Caco-2 (cell line): ENCODE results near the gene HIC2. TPM values are rescaled to one million over a fixed set of nuclear protein-coding genes. Genes with fewer than 3 reads are reported as not detected.
"Not testable (repeated sequence)": the region's sequence is repeated elsewhere in the genome, so short reads cannot be mapped to it uniquely, and the experiment has no call there.

Experiments
- BruUV-seq: library from RNA; stranded (reverse); fragments of 400-500 nt; replicated peaks from 2 replicates; lab custom pipeline; 2021; lab: Mats Ljungman, UMichigan
- CTCF ChIA-PET: fragments of 300-600 bp; sonication (Branson Sonifier 250); formaldehyde crosslinking; loops from one replicate; lab custom pipeline; 2022; ENCODE audit warnings: antibody characterized with exemption; lab: Charles Lee
- POLR2A ChIA-PET: fragments of 300-600 bp; sonication (Branson Sonifier 250); formaldehyde crosslinking; loops from one replicate; lab custom pipeline; 2022; ENCODE audit warnings: antibody characterized with exemption; lab: Charles Lee
- DNase-seq, 2 experiments: peaks; one replicate each; pipeline versions ENCODE4 v3.0.0 to v3.0.0-alpha.2; 2020 to 2022
- H3K27me3 ChIP-seq: replicated peaks from 2 replicates; pipeline ENCODE4 v1.6.0; 2011; ENCODE audit warnings: low read length; ENCODE audit not compliant: control insufficient read depth, insufficient read depth
- H3K36me3 ChIP-seq: 2 replicates; pipeline ENCODE4 v1.5.1; 2011; ENCODE audit warnings: low read length; ENCODE audit not compliant: control insufficient read depth, insufficient read depth
- H3K4me1 ChIP-seq: fragments of 250-450 bp; sonication (Bioruptor Pico); 2 replicates; pipeline ENCODE4 v1.5.1; 2020; ENCODE audit warnings: mild to moderate bottlenecking
- H3K4me3 ChIP-seq: 2 replicates; pipeline ENCODE4 v1.5.1; 2011; ENCODE audit warnings: low read depth, mild to moderate bottlenecking, control low read depth, low read length
- H3K9me3 ChIP-seq: fragments of 250-450 bp; sonication (Bioruptor Pico); 2 replicates; pipeline ENCODE4 v1.5.1; 2020; ENCODE audit warnings: mild to moderate bottlenecking, moderate library complexity
- H3K27ac Mint-ChIP-seq: one replicate; pipeline ENCODE4 v1.8.0; 2022; ENCODE audit warnings: mixed read lengths; ENCODE audit not compliant: unreplicated experiment
- H3K27me3 Mint-ChIP-seq: one replicate; pipeline ENCODE4 v1.8.0; 2022; ENCODE audit warnings: mixed read lengths; ENCODE audit not compliant: insufficient read depth, unreplicated experiment
- H3K36me3 Mint-ChIP-seq: one replicate; pipeline ENCODE4 v1.8.0; 2022; ENCODE audit warnings: mild to moderate bottlenecking, mixed read lengths; ENCODE audit not compliant: insufficient read depth, unreplicated experiment
- H3K4me1 Mint-ChIP-seq: one replicate; pipeline ENCODE4 v1.8.0; 2022; ENCODE audit warnings: low read depth, mixed read lengths; ENCODE audit not compliant: unreplicated experiment
- H3K4me3 Mint-ChIP-seq: one replicate; pipeline ENCODE4 v1.8.0; 2022; ENCODE audit warnings: mild to moderate bottlenecking, moderate library complexity, mixed read lengths; ENCODE audit not compliant: unreplicated experiment
- H3K9me3 Mint-ChIP-seq: one replicate; pipeline ENCODE4 v1.8.0; 2022; ENCODE audit warnings: mixed read lengths; ENCODE audit not compliant: unreplicated experiment
- intact Hi-C: fragments of 100-400 bp; cut with micrococcal nuclease; formaldehyde crosslinking; loops from one replicate; pipeline ENCODE4 v1.10.0; 2022; ENCODE audit not compliant: unreplicated experiment
- total RNA-seq: library from RNA; stranded (reverse); gene quantifications from 2 replicates; pipeline ENCODE4 v1.2.3, GENCODE V29; 2022

Gene HIC2
- total RNA-seq, 1 experiment from 2014 or later: 48.4 TPM

DNA sequence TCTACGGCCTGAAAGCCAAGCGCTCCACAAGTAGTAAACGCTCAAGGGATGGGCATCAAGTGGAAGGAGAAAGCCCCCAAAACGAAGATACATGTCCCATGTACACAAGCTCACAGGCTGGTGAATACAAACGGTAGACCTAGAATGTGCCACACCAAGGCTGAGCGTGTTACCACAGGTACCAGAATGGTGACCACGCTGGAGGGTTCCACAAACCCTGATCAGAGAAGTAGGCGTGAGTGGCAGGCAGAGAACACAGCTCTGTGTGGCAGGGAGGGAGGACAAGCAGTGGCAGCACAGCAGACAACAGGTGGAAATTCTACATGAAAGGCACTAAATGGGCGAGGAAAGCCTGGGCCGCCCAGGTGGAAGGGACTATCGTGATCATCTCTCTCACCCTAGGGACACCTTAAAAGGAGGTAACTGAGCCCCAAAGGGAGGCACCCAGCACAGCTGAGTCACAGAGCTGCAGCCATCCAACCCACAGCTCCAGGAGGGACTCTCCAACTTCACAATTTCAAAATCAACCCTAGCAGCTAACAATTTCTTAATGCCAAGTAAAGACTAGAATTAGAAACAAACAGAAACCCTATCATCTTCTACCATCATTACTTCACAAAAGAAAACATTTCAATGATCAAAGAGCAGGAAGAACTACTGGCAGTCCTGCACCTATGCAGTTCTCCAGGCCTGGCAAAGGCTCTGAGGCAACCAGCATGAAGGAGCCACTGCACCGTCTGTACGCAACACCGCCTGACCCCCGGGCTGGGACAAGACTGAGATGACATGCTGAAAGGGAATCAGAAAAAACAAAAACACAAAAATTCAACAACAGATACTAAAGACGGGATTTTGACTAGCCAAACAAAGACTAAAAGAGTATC lies 82.7 kb downstream of the HIC2 start:
- H3K36me3 Mint-ChIP-seq, DNase-seq, H3K4me3 ChIP-seq, intact Hi-C loops, POLR2A ChIA-PET, H3K9me3 Mint-ChIP-seq, H3K9me3 ChIP-seq, H3K27me3 Mint-ChIP-seq, H3K4me1 ChIP-seq, H3K4me1 Mint-ChIP-seq, CTCF ChIA-PET, H3K27ac Mint-ChIP-seq, H3K36me3 ChIP-seq, H3K4me3 Mint-ChIP-seq, H3K27me3 ChIP-seq: not testable (repeated sequence)
- TSS peak; percentile 39 for BruUV-seq

Other genes starting within 250 kb of the HIC2 start
- gene RIMBP3B, start 33.6 kb upstream of the HIC2 start, total RNA-seq: not detected in 2 replicates
- 7.5 and 8.5 TPM in 2 replicates for gene TMEM191C, start 50.0 kb downstream of the HIC2 start, total RNA-seq
- gene RIMBP3C, start 134.1 kb downstream of the HIC2 start, total RNA-seq: 0.12 and 0.39 TPM in 2 replicates
- gene UBE2L3, start 150.3 kb downstream of the HIC2 start, total RNA-seq: 63.4 and 66.7 TPM in 2 replicates
- gene YDJC, start 212.7 kb downstream of the HIC2 start, total RNA-seq: 55.9 and 60.0 TPM in 2 replicates
- gene CCDC116, start 215.4 kb downstream of the HIC2 start, total RNA-seq: not detected in 2 replicates
- 48.5 and 49.6 TPM in 2 replicates for gene SDF2L1, start 224.9 kb downstream of the HIC2 start, total RNA-seq
- gene PPIL2, start 248.6 kb downstream of the HIC2 start, total RNA-seq: 53.2 and 55.0 TPM in 2 replicates